ENCODE data around the gene GHDC.
"Not testable (repeated sequence)": the region's sequence is repeated elsewhere in the genome, so short reads cannot be mapped to it uniquely, and the experiment has no call there.

The GHDC gene

GRCh38 chr17:42186191-42186590, 8.1 kb downstream of the GHDC start:
- H2BK12ac ChIP-seq (ENCODE audit: low read length); H2BK120ac ChIP-seq (ENCODE audit: low read depth, low read length); H3K36me3 ChIP-seq (replicated peaks in 1 of 2; ENCODE audit: control insufficient read depth in 2 of 2, insufficient read depth in 2 of 2, low read length in 2 of 2); H4K8ac ChIP-seq (ENCODE audit: low read depth, low read length); H2BK5ac ChIP-seq (ENCODE audit: low read length); H3K4me2 ChIP-seq (ENCODE audit: insufficient read depth, low read length, poor library complexity, severe bottlenecking); H3K23ac ChIP-seq (ENCODE audit: low read depth, low read length, poor library complexity); H2AK5ac ChIP-seq (ENCODE audit: low read depth, low read length); DNase-seq (ENCODE audit: low spot score); H3K9me3 ChIP-seq (replicated peaks in 1 of 2; ENCODE audit: control insufficient read depth in 2 of 2, insufficient read depth in 1 of 2, low read depth in 1 of 2, low read length in 2 of 2); H3K4me3 ChIP-seq (ENCODE audit: low read length in 2 of 2); H3K14ac ChIP-seq (ENCODE audit: low read length); H3K9ac ChIP-seq (ENCODE audit: low read depth, low read length, poor library complexity); H4K91ac ChIP-seq (ENCODE audit: low read depth, low read length, poor library complexity); H2BK15ac ChIP-seq (ENCODE audit: low read length); H3K18ac ChIP-seq (ENCODE audit: low read length); H3K4ac ChIP-seq (ENCODE audit: low read length); H3K27ac ChIP-seq (replicated peaks; ENCODE audit: low read length); H3K79me1 ChIP-seq (ENCODE audit: low read depth, low read length): not testable (repeated sequence)
- peak overlapping the region; percentile 95 for H2AFZ ChIP-seq (ENCODE audit: low read length)
- WGBS, 2 donors (ENCODE audit: extremely low coverage in 2 of 2, insufficient read length in 2 of 2, insufficient replicate concordance in 1 of 2), result no CpG with 5 or more reads among the region's 5 CpGs
- H3K27me3 ChIP-seq (ENCODE audit: control insufficient read depth in 3 of 3, insufficient read depth in 3 of 3, low read depth in 1 of 3, low read length in 3 of 3), result peaks cover 7 to 37% (median 23%) of the 10 kb centered on the region in 3 experiments
- H3K4me1 ChIP-seq (ENCODE audit: control insufficient read depth in 2 of 2, insufficient read depth in 1 of 2, low read depth in 1 of 2, low read length in 2 of 2), result peaks cover 19 to 21% of the 10 kb centered on the region in 2 donors

- no peak overlapping the region for H3K9ac ChIP-seq (ENCODE audit: low read depth, low read length, poor library complexity)
- no peak overlapping the region for H3K18ac ChIP-seq (ENCODE audit: low read length)
- H4K91ac ChIP-seq (ENCODE audit: low read depth, low read length, poor library complexity), result no peak overlapping the region
- no peak overlapping the region for H3K14ac ChIP-seq (ENCODE audit: low read length)
- no CpG with 5 or more reads among the region's 7 CpGs for WGBS, 2 donors (ENCODE audit: extremely low coverage in 2 of 2, insufficient read length in 2 of 2, insufficient replicate concordance in 1 of 2)
- no peak overlapping the region for H2BK120ac ChIP-seq (ENCODE audit: low read depth, low read length)
- no peak overlapping the region for H3K23ac ChIP-seq (ENCODE audit: low read depth, low read length, poor library complexity)
- peak overlapping the region; percentile 19 for H3K4me2 ChIP-seq (ENCODE audit: insufficient read depth, low read length, poor library complexity, severe bottlenecking)
- H2AFZ ChIP-seq (ENCODE audit: low read length), result peak overlapping the region; percentile 95
- H3K36me3 ChIP-seq (replicated peaks in 1 of 2; ENCODE audit: control insufficient read depth in 2 of 2, insufficient read depth in 2 of 2, low read length in 2 of 2), result no peaks in the 10 kb centered on the region
- DNase-seq (ENCODE audit: low spot score), result peak; percentile 86
- peaks cover 13 to 43% (median 29%) of the 10 kb centered on the region in 3 experiments for H3K27me3 ChIP-seq (ENCODE audit: control insufficient read depth in 3 of 3, insufficient read depth in 3 of 3, low read depth in 1 of 3, low read length in 3 of 3)
- peaks cover 20 to 21% of the 10 kb centered on the region in 2 donors for H3K4me1 ChIP-seq (ENCODE audit: control insufficient read depth in 2 of 2, insufficient read depth in 1 of 2, low read depth in 1 of 2, low read length in 2 of 2)
- no peaks in the 10 kb centered on the region for H3K79me1 ChIP-seq (ENCODE audit: low read depth, low read length)
- H3K27ac ChIP-seq (replicated peaks; ENCODE audit: low read length), result no peak overlapping the region
- H2BK5ac ChIP-seq (ENCODE audit: low read length), result no peak overlapping the region
- no peak overlapping the region for H2BK12ac ChIP-seq (ENCODE audit: low read length)
- H3K4ac ChIP-seq (ENCODE audit: low read length), result no peak overlapping the region
- peaks cover 0 to 2% of the 10 kb centered on the region in 2 donors for H3K9me3 ChIP-seq (replicated peaks in 1 of 2; ENCODE audit: control insufficient read depth in 2 of 2, insufficient read depth in 1 of 2, low read depth in 1 of 2, low read length in 2 of 2)
- H2AK5ac ChIP-seq (ENCODE audit: low read depth, low read length), result no peak overlapping the region
- no peak overlapping the region for H4K8ac ChIP-seq (ENCODE audit: low read depth, low read length)
- H3K4me3 ChIP-seq (ENCODE audit: low read length in 2 of 2), result peak overlapping the region in 1 of 2 donors; percentile 36
- H2BK15ac ChIP-seq (ENCODE audit: low read length), result no peak overlapping the region
These were observed 8.7 kb downstream of the GHDC start for GRCh38 chr17:42185621-42185930.

GRCh38 chr17:42184713-42185620, 9.3 kb downstream of the GHDC start, which contains the start of gene HCRT:
Gene HCRT, minus strand, starts transcription at chr17:42185452. Its CDS starts 87 bp downstream, at chr17:42185365.
- no peaks in the 10 kb centered on the region for H3K79me1 ChIP-seq (ENCODE audit: low read depth, low read length)
- H2BK12ac ChIP-seq (ENCODE audit: low read length), result peak within 1 kb of the TSS; percentile 68
- peak within 1 kb of the TSS; percentile 76 for H2BK15ac ChIP-seq (ENCODE audit: low read length)
- H3K4me1 ChIP-seq (ENCODE audit: control insufficient read depth in 2 of 2, insufficient read depth in 1 of 2, low read depth in 1 of 2, low read length in 2 of 2), result peaks cover 21 to 22% of the 10 kb centered on the region in 2 donors
- peak within 1 kb of the TSS; percentile 51 for H3K14ac ChIP-seq (ENCODE audit: low read length)
- no CpG with 5 or more reads among the region's 11 CpGs for WGBS, 2 donors (ENCODE audit: extremely low coverage in 2 of 2, insufficient read length in 2 of 2, insufficient replicate concordance in 1 of 2)
- H2AK5ac ChIP-seq (ENCODE audit: low read depth, low read length), result peak within 1 kb of the TSS; percentile 34
- no peak within 1 kb of the TSS for H4K8ac ChIP-seq (ENCODE audit: low read depth, low read length)
- H3K4me3 ChIP-seq (ENCODE audit: low read length in 2 of 2), result peak within 1 kb of the TSS in 1 of 2 donors; percentile 36
- DNase-seq (ENCODE audit: low spot score), result peak; percentile 21
- no peak within 1 kb of the TSS for H3K4ac ChIP-seq (ENCODE audit: low read length)
- no peak within 1 kb of the TSS for H2BK5ac ChIP-seq (ENCODE audit: low read length)
- peaks cover 15 to 49% (median 34%) of the 10 kb centered on the region in 3 experiments for H3K27me3 ChIP-seq (ENCODE audit: control insufficient read depth in 3 of 3, insufficient read depth in 3 of 3, low read depth in 1 of 3, low read length in 3 of 3)
- H3K9ac ChIP-seq (ENCODE audit: low read depth, low read length, poor library complexity), result peak within 1 kb of the TSS; percentile 26
- H3K23ac ChIP-seq (ENCODE audit: low read depth, low read length, poor library complexity), result peak within 1 kb of the TSS; percentile 67
- peak within 1 kb of the TSS; percentile 95 for H3K18ac ChIP-seq (ENCODE audit: low read length)
- peak within 1 kb of the TSS; percentile 82 for H3K4me2 ChIP-seq (ENCODE audit: insufficient read depth, low read length, poor library complexity, severe bottlenecking)
- H2AFZ ChIP-seq (ENCODE audit: low read length), result peak within 1 kb of the TSS; percentile 95
- H3K27ac ChIP-seq (replicated peaks; ENCODE audit: low read length), result no peak within 1 kb of the TSS
- peaks cover 0 to 2% of the 10 kb centered on the region in 2 donors for H3K9me3 ChIP-seq (replicated peaks in 1 of 2; ENCODE audit: control insufficient read depth in 2 of 2, insufficient read depth in 1 of 2, low read depth in 1 of 2, low read length in 2 of 2)
- no peaks in the 10 kb centered on the region for H3K36me3 ChIP-seq (replicated peaks in 1 of 2; ENCODE audit: control insufficient read depth in 2 of 2, insufficient read depth in 2 of 2, low read length in 2 of 2)
- no peak within 1 kb of the TSS for H4K91ac ChIP-seq (ENCODE audit: low read depth, low read length, poor library complexity)
- no peak within 1 kb of the TSS for H2BK120ac ChIP-seq (ENCODE audit: low read depth, low read length)
